ENCODE data around the gene CATSPERD.

DNA sequence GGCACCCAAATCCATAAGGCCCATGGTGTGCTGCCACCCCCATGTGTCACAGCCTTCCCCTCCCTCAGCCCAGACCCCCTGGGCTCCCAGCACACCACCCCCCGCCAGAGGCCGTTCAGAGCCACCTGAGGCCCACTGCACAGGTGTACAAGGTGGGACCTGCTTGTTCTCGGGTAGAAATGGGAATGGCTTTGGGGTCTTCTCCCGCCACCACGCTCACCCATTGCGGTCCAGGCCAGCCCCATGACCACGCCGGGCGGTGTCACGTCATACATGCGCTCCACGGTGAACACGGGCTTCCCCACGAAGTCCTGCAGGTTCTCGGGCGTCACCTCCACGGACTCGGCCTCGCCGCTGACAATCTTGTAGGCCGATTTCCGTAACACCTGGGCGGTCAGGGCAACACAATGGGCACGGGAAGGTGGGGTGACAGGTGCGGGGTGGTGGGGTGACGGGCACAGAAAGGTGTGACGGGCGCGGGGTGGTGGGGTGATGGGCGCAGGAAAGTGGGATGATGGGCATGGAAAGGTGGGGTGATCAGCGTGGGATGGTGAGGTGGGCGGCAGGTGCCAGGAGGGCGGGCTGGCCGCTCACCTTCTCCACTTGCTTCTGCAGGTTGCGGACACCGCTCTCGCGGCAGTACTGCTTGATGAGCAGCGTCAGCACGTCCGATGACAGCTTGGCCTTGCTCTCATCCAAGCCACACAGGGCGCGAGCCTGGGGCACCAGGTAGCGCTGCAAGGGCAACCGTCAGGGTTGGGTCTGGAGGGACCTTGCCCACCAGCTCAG, 26.1 kb upstream of the CATSPERD start:
- TF ChIP-seq CTCF (IDR thresholded peaks at IDR 0.05 in 4 of 5, conservative IDR thresholded peaks at IDR 0.05 in 1 of 5) (no peak), POLR2A (IDR thresholded peaks at IDR 0.05) (no peak)
